Lung (tissue), 12 donors: ENCODE measurements around the gene GMPS. TPM values are rescaled to one million over a fixed set of nuclear protein-coding genes. Genes with fewer than 3 reads are reported as not detected.
"Not testable (repeated sequence)": the region's sequence is repeated elsewhere in the genome, so short reads cannot be mapped to it uniquely, and the experiment has no call there.

Experiments used
- ATAC-seq: fragments of 200-7000 bp; cut with Tn5 transposase; one replicate; pipeline ENCODE4 v1.9.1; 2020; ENCODE audit warnings: moderate number of reproducible peaks; ENCODE audit not compliant: insufficient read depth, low FRiP score
- DNase-seq, 3 donors: peaks; one replicate each; pipeline ENCODE4 v3.0.0-alpha.2; 2013 to 2017
- H3K27ac ChIP-seq, 2 donors: one replicate each; pipeline ENCODE4 v1.5.1; 2013; ENCODE audit warnings: mild to moderate bottlenecking in 2 of 2, moderate library complexity in 2 of 2, control low read depth in 1 of 2, inconsistent platforms in 1 of 2, low read depth in 1 of 2, low read length in 1 of 2
- H3K27me3 ChIP-seq, 3 donors: one replicate each; pipeline ENCODE4 v1.5.1; 2013; ENCODE audit warnings: low read length in 2 of 3; ENCODE audit not compliant: control insufficient read depth in 3 of 3, insufficient read depth in 3 of 3
- H3K36me3 ChIP-seq, 4 donors: one replicate each; pipeline ENCODE4 v1.5.1; 2013; ENCODE audit warnings: low read length in 4 of 4, mild to moderate bottlenecking in 1 of 4, moderate library complexity in 1 of 4; ENCODE audit not compliant: control insufficient read depth in 4 of 4, insufficient read depth in 4 of 4
- H3K4me1 ChIP-seq, 5 donors: one replicate each; pipeline ENCODE4 v1.5.1; 2013; ENCODE audit warnings: low read length in 5 of 5, mild to moderate bottlenecking in 2 of 5, moderate library complexity in 1 of 5; ENCODE audit not compliant: control insufficient read depth in 5 of 5, insufficient read depth in 5 of 5
- H3K4me3 ChIP-seq: one replicate; pipeline ENCODE4 v1.5.1; 2013; ENCODE audit warnings: mild to moderate bottlenecking, control low read depth, moderate library complexity
- H3K9ac ChIP-seq, 2 donors: one replicate each; pipeline ENCODE4 v1.5.1; 2013; ENCODE audit warnings: low read length in 2 of 2, control low read depth in 1 of 2; ENCODE audit not compliant: insufficient read depth in 1 of 2
- H3K9me3 ChIP-seq, 4 donors: one replicate each; pipeline ENCODE4 v1.5.1; 2013; ENCODE audit warnings: low read length in 3 of 4, mild to moderate bottlenecking in 1 of 4, moderate library complexity in 1 of 4; ENCODE audit not compliant: control insufficient read depth in 4 of 4, insufficient read depth in 3 of 4
- CTCF ChIP-seq: IDR thresholded peaks from 2 replicates; pipeline ENCODE4 v1.5.1; 2012; ENCODE audit warnings: mild to moderate bottlenecking; ENCODE audit errors: control extremely low read depth, extremely low read depth
- WGBS, 2 donors: extraction: QIAGEN DNeasy Blood & Tissue Kit; methylation state at CpG; one replicate each; pipeline ENCODE4 v1.1.7; 2013; 5-methylcytosine and 5-hydroxymethylcytosine counted together
- polyA plus RNA-seq, 2 donors: library from polyadenylated mRNA; stranded (reverse); fragments of 200-250 nt; gene quantifications; one replicate each; pipeline ENCODE4 v1.2.1, GENCODE V29; 2013
- total RNA-seq, 2 donors: library from RNA; depleted of rRNA in 1 of 2; stranded (reverse); fragments of >200 nt in 1 of 2; gene quantifications; one replicate each; pipeline ENCODE4 v1.2.1, GENCODE V29; 2014 to 2021
- donor health status: control.
- donor health status: control.
- donor health status: Bipolar disorder and iron deficiency.
- donor health status: healthy.
- donor health status: DM: yes; HTN: yes; CAD: no.

GMPS gene
- total and polyA plus RNA-seq, 4 donors, result 17.0 to 38.1 (median 22.0) TPM

- WGBS, 2 donors, result 4 to 9% methylated on average over 2 of the region's 2 CpGs
- ATAC-seq, result no peak
- no peak for TF ChIP-seq CTCF
- H3K4me3 ChIP-seq, result no peak overlapping the region
- H3K36me3 ChIP-seq, result no peaks in the 10 kb centered on the region
- H3K4me1 ChIP-seq, result peaks cover 0 to 3% (median 0%) of the 10 kb centered on the region in 5 donors
- H3K27ac ChIP-seq, result no peak overlapping the region
- H3K9ac ChIP-seq, result no peak overlapping the region
- no peaks in the 10 kb centered on the region for H3K9me3 ChIP-seq
- DNase-seq, result peak in 2 of 3 donors; percentile 28 to 60
- H3K27me3 ChIP-seq, result no peaks in the 10 kb centered on the region
These were observed 10.6 kb upstream of the GMPS start for GRCh38 chr3:155859859-155860258.

GRCh38 chr3:155860424-155860823, 10.0 kb upstream of the GMPS start:
- not testable (repeated sequence) for H3K9ac ChIP-seq, ATAC-seq, H3K9me3 ChIP-seq, H3K4me1 ChIP-seq, H3K27ac ChIP-seq, H3K36me3 ChIP-seq, H3K27me3 ChIP-seq, H3K4me3 ChIP-seq, DNase-seq
- 86 to 87% methylated on average over 5 of the region's 5 CpGs for whole genome bisulfite sequencing, 2 donors

- no peak for TF ChIP-seq CTCF
- 88 to 100% methylated on average over 2 of the region's 2 CpGs for WGBS, 2 donors
These were observed 8.8 kb upstream of the GMPS start for GRCh38 chr3:155861476-155862183.

GRCh38 chr3:155862290-155862982, 8.0 kb upstream of the GMPS start:
- H3K9ac ChIP-seq, DNase-seq, H3K4me3 ChIP-seq, H3K9me3 ChIP-seq, H3K36me3 ChIP-seq, H3K27ac ChIP-seq, ATAC-seq, H3K4me1 ChIP-seq, H3K27me3 ChIP-seq: not testable (repeated sequence)
- WGBS, 2 donors, result 80 to 84% methylated on average over 12 of the region's 12 CpGs

More at GRCh38 chr3:155861476-155862183, 8.8 kb upstream of the GMPS start:
- Histone ChIP-seq H3K4me1 (no peaks in the 10 kb centered on the region), H3K36me3 (no peaks in the 10 kb centered on the region), H3K9me3 (no peaks in the 10 kb centered on the region), H3K4me3 (no peak overlapping the region), H3K9ac (no peak overlapping the region), H3K27ac (no peak overlapping the region), H3K27me3 (no peaks in the 10 kb centered on the region)
- ATAC-seq (no peak), DNase-seq (no peak)
